ENCODE measurements around the gene NDST3.

NDST3 gene

GRCh38 chr4:118082182-118082581, 47.9 kb downstream of the NDST3 start:
- no peak for DNase-seq

- DNase-seq, result no peak
These were observed 51.4 kb downstream of the NDST3 start for GRCh38 chr4:118085700-118086099.

- no peak for DNase-seq
These were observed 52.1 kb downstream of the NDST3 start for GRCh38 chr4:118086344-118086743.

GRCh38 chr4:118087366-118087765, 53.1 kb downstream of the NDST3 start:
- DNase-seq, result no peak

GRCh38 chr4:118099106-118099505, 64.8 kb downstream of the NDST3 start:
- no peak for DNase-seq

GRCh38 chr4:118102195-118102594, 67.9 kb downstream of the NDST3 start:
- no peak for DNase-seq

GRCh38 chr4:118112117-118113046, 78.1 kb downstream of the NDST3 start:
- no peak for DNase-seq

- no peak for DNase-seq
These were observed 78.9 kb downstream of the NDST3 start for GRCh38 chr4:118113220-118113619.

- no peak for DNase-seq
These were observed 80.4 kb downstream of the NDST3 start for GRCh38 chr4:118114720-118115119.

GRCh38 chr4:118120120-118120760, 86.0 kb downstream of the NDST3 start:
- DNase-seq, result no peak

GRCh38 chr4:118124997-118125396, 90.7 kb downstream of the NDST3 start:
- no peak for DNase-seq

- no peak for DNase-seq
These were observed 105.0 kb downstream of the NDST3 start for GRCh38 chr4:118139241-118139640.

GRCh38 chr4:118141240-118141639, 107.0 kb downstream of the NDST3 start:
- no peak for DNase-seq

GRCh38 chr4:118154649-118155048, 120.4 kb downstream of the NDST3 start:
- DNase-seq, result no peak

- DNase-seq, result no peak
These were observed 121.2 kb downstream of the NDST3 start for GRCh38 chr4:118155516-118155915.

- DNase-seq, result no peak
These were observed 124.6 kb downstream of the NDST3 start for GRCh38 chr4:118158763-118159375.

GRCh38 chr4:118167306-118167705, 133.0 kb downstream of the NDST3 start:
- no peak for DNase-seq

GRCh38 chr4:118171381-118171780, 137.1 kb downstream of the NDST3 start:
- DNase-seq, result no peak

- no peak for DNase-seq
These were observed 138.8 kb downstream of the NDST3 start for GRCh38 chr4:118173126-118173525.

GRCh38 chr4:118173956-118174725, 139.9 kb downstream of the NDST3 start:
- DNase-seq, result no peak

GRCh38 chr4:118175506-118175905, 141.2 kb downstream of the NDST3 start:
- no peak for DNase-seq

GRCh38 chr4:118177126-118177525, 142.8 kb downstream of the NDST3 start:
- DNase-seq, result no peak

GRCh38 chr4:118180776-118181175, 146.5 kb downstream of the NDST3 start:
- no peak for DNase-seq

Data from activated T-cell treated with anti-CD3 and anti-CD28 coated beads, Interleukin-2, amount 50 U/mL, for 1 hour (primary cell).